H9 (cell line): ENCODE results near the gene NT5DC2. TPM values are rescaled to one million over a fixed set of nuclear protein-coding genes. Genes with fewer than 3 reads are reported as not detected.

Experiments used
- DNase-seq: peaks from one replicate; pipeline ENCODE4 v3.0.0-alpha.2; 2017
- H2AFZ ChIP-seq: one replicate; pipeline ENCODE4 v1.6.1; 2013; ENCODE audit warnings: mild to moderate bottlenecking, low read length, control low read depth, moderate library complexity
- H2AK5ac ChIP-seq: 2 replicates; pipeline ENCODE4 v1.6.1; 2013; ENCODE audit warnings: low read length, control low read depth, mixed read lengths; ENCODE audit not compliant: insufficient read length
- H2BK120ac ChIP-seq: one replicate; pipeline ENCODE4 v1.6.1; 2013; ENCODE audit warnings: low read depth, mild to moderate bottlenecking, low read length, control low read depth, inconsistent platforms; ENCODE audit not compliant: poor library complexity, severe bottlenecking
- H2BK12ac ChIP-seq: 2 replicates; pipeline ENCODE4 v1.6.1; 2013; ENCODE audit warnings: low read length, control low read depth, mixed read lengths, low read depth; ENCODE audit not compliant: insufficient read length
- H2BK15ac ChIP-seq: 2 replicates; pipeline ENCODE4 v1.6.1; 2013; ENCODE audit warnings: low read depth, low read length, control low read depth
- H2BK20ac ChIP-seq: one replicate; pipeline ENCODE4 v1.6.1; 2013; ENCODE audit warnings: low read depth, mild to moderate bottlenecking, low read length, control low read depth, inconsistent platforms; ENCODE audit not compliant: poor library complexity, severe bottlenecking
- H2BK5ac ChIP-seq: 2 replicates; pipeline ENCODE4 v1.6.1; 2013; ENCODE audit warnings: low read length, control low read depth, mixed read lengths; ENCODE audit not compliant: insufficient read length
- H3K14ac ChIP-seq: 2 replicates; pipeline ENCODE4 v1.6.1; 2013; ENCODE audit warnings: low read length, control low read depth; ENCODE audit not compliant: insufficient read depth
- H3K18ac ChIP-seq: 2 replicates; pipeline ENCODE4 v1.6.1; 2013; ENCODE audit warnings: low read depth, mild to moderate bottlenecking, mixed read lengths, low read length, control low read depth; ENCODE audit not compliant: insufficient read length
- H3K23ac ChIP-seq: 2 replicates; pipeline ENCODE4 v1.6.1; 2013; ENCODE audit warnings: low read length, control low read depth, mixed read lengths, low read depth; ENCODE audit not compliant: insufficient read length
- H3K23me2 ChIP-seq: 2 replicates; pipeline ENCODE4 v1.6.1; 2013; ENCODE audit warnings: low read depth, mild to moderate bottlenecking, mixed read lengths, low read length, control low read depth; ENCODE audit not compliant: insufficient read length, poor library complexity, severe bottlenecking
- H3K27ac ChIP-seq: 2 replicates; pipeline ENCODE4 v1.5.1; 2013; ENCODE audit warnings: low read length, control low read depth, mixed read lengths, low read depth; ENCODE audit not compliant: insufficient read length
- H3K27me3 ChIP-seq: 2 replicates; pipeline ENCODE4 v1.6.1; 2013; ENCODE audit warnings: low read length, control low read depth, inconsistent platforms; ENCODE audit not compliant: insufficient read depth
- H3K4ac ChIP-seq: 2 replicates; pipeline ENCODE4 v1.6.1; 2013; ENCODE audit warnings: low read depth, mild to moderate bottlenecking, control low read depth, inconsistent platforms, low read length, moderate library complexity
- H3K4me1 ChIP-seq: 2 replicates; pipeline ENCODE4 v1.6.1; 2013; ENCODE audit warnings: low read length, control low read depth, inconsistent platforms; ENCODE audit not compliant: insufficient read depth
- H3K4me2 ChIP-seq: 2 replicates; pipeline ENCODE4 v1.6.1; 2013; ENCODE audit warnings: low read length, control low read depth, mixed read lengths; ENCODE audit not compliant: insufficient read length, insufficient read depth
- H3K56ac ChIP-seq: 2 replicates; pipeline ENCODE4 v1.6.1; 2013; ENCODE audit warnings: low read depth, mild to moderate bottlenecking, mixed read lengths, low read length, control low read depth; ENCODE audit not compliant: insufficient read length
- H3K79me1 ChIP-seq: 2 replicates; pipeline ENCODE4 v1.6.1; 2013; ENCODE audit warnings: low read depth, mild to moderate bottlenecking, moderate library complexity, low read length, control low read depth, inconsistent platforms; ENCODE audit not compliant: insufficient read depth, poor library complexity, severe bottlenecking
- H3K79me2 ChIP-seq: 2 replicates; pipeline ENCODE4 v1.6.1; 2013; ENCODE audit warnings: low read length, control low read depth, inconsistent platforms; ENCODE audit not compliant: insufficient read depth
- H3K9ac ChIP-seq: 2 replicates; pipeline ENCODE4 v1.6.1; 2013; ENCODE audit warnings: low read length, control low read depth, mixed read lengths; ENCODE audit not compliant: insufficient read length; ENCODE audit errors: extremely low read depth
- H3K9me3 ChIP-seq: one replicate; pipeline ENCODE4 v1.6.1; 2013; ENCODE audit warnings: low read depth, low read length, inconsistent platforms; ENCODE audit not compliant: control insufficient read depth
- H3T11ph ChIP-seq: one replicate; pipeline ENCODE4 v1.6.1; 2013; ENCODE audit warnings: mild to moderate bottlenecking, low read length, control low read depth, inconsistent platforms
- H4K20me1 ChIP-seq: one replicate; pipeline ENCODE4 v1.6.1; 2013; ENCODE audit not compliant: control insufficient read depth, insufficient read length, insufficient read depth
- H4K5ac ChIP-seq: 2 replicates; pipeline ENCODE4 v1.6.1; 2013; ENCODE audit warnings: low read depth, mild to moderate bottlenecking, mixed read lengths, low read length, control low read depth; ENCODE audit not compliant: insufficient read length
- H4K8ac ChIP-seq: replicated peaks from 2 replicates; pipeline ENCODE4 v1.6.1; 2013; ENCODE audit warnings: low read length, control low read depth, mixed read lengths, low read depth; ENCODE audit not compliant: insufficient read length
- H4K91ac ChIP-seq: 2 replicates; pipeline ENCODE4 v1.6.1; 2013; ENCODE audit warnings: low read depth, mild to moderate bottlenecking, moderate library complexity, mixed read lengths, low read length, control low read depth; ENCODE audit not compliant: insufficient read length
- H3K27ac Mint-ChIP-seq, 3 experiments: 2 replicates in 2 of 3; 3 replicates in 1 of 3; pipeline ENCODE4 v1.8.0; 2020 to 2021; ENCODE audit warnings: mixed read lengths in 3 of 3, mild to moderate bottlenecking in 1 of 3, moderate library complexity in 1 of 3
- H3K27me3 Mint-ChIP-seq: 2 replicates; pipeline ENCODE4 v1.8.0; 2021; ENCODE audit warnings: low read depth, mild to moderate bottlenecking, moderate library complexity, mixed read lengths
- H3K36me3 Mint-ChIP-seq, 3 experiments: 2 replicates in 2 of 3; 3 replicates in 1 of 3; pipeline ENCODE4 v1.8.0; 2020 to 2021; ENCODE audit warnings: low read depth in 3 of 3, mixed read lengths in 3 of 3; ENCODE audit not compliant: insufficient read depth in 1 of 3
- H3K4me1 Mint-ChIP-seq, 2 experiments: 2 replicates each; pipeline ENCODE4 v1.8.0; 2020; ENCODE audit warnings: mixed read lengths in 2 of 2
- H3K4me3 Mint-ChIP-seq, 2 experiments: 2 replicates in 1 of 2; 3 replicates in 1 of 2; pipeline ENCODE4 v1.8.0; 2020 to 2021; ENCODE audit warnings: mild to moderate bottlenecking in 2 of 2, mixed read lengths in 2 of 2, moderate library complexity in 1 of 2
- H3K9me3 Mint-ChIP-seq, 2 experiments: 2 replicates in 1 of 2; 3 replicates in 1 of 2; pipeline ENCODE4 v1.8.0; 2020; ENCODE audit warnings: mild to moderate bottlenecking in 2 of 2, mixed read lengths in 2 of 2, moderate library complexity in 1 of 2
- CTCF ChIP-seq: fragments of 200-600 bp; sonication (generic); conservative IDR thresholded peaks from 3 replicates; pipeline ENCODE4 v1.8.0; 2021; ENCODE audit warnings: antibody characterized with exemption, mild to moderate bottlenecking
- WGBS: extraction: QIAGEN DNeasy Blood & Tissue Kit; methylation state at CpG from one replicate; pipeline ENCODE4 v1.1.7; 2013; ENCODE audit warnings: missing lambda C conversion rate, low lambda C conversion rate, mixed read lengths; ENCODE audit not compliant: insufficient read length; ENCODE audit errors: extremely low coverage; 5-methylcytosine and 5-hydroxymethylcytosine counted together
- total RNA-seq: library from RNA; stranded (reverse); gene quantifications from 2 replicates; pipeline ENCODE4 v1.2.1, GENCODE V29; 2021

NT5DC2 gene
- total RNA-seq, 1 experiment from 2014 or later = 444 TPM

DNA sequence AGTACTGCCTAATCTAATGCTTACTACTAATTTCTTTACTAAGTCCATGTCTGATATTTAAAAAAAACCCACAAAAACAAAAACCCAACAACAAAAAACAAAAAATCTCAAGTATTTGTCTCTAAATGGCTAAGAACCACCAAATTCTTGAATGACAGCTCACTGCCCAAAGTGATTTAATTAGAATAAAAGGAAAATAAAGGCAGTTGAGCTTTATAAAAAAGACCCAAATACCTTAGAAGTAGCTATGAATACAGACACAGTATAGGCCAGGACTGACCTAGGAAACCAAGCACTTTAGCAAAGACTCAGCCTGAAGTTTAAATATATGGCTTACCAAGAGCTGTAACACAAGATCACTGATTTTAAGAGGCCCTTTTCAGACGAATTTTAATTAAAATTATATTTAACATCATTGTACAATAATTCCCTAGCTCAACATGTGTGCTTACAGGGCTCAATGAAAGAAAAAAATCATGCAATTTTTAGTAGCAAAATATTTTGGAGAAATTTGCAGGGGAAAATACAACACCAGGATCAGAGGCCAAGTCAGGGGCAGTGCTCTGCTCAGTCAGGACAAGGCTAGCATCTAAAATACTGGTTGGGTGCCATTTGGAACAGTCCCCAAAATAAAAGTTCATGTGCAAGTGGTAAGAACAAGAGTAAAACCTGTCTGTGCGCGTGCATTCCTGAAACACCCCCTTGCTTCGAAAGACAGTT is 27.5 kb upstream of the NT5DC2 start:
- WGBS = no CpG with 5 or more reads among the region's 4 CpGs

More for the DNA sequence above, 27.5 kb upstream of the NT5DC2 start:
- H3K9me3 Mint-ChIP-seq = no peaks in the 10 kb centered on the region
- H3K4me1 Mint-ChIP-seq = peaks cover 7 to 11% of the 10 kb centered on the region in 2 experiments; a peak in 2 of 4 replicates
- Histone ChIP-seq H3K79me1 (no peaks in the 10 kb centered on the region), H4K8ac (no peak overlapping the region), H3K4me2 (no peak overlapping the region), H3K79me2 (no peaks in the 10 kb centered on the region), H3K9ac (no peak overlapping the region), H3K23me2 (no peaks in the 10 kb centered on the region), H2AFZ (no peak overlapping the region), H3K56ac (no peak overlapping the region), H2BK20ac (no peak overlapping the region), H3K23ac (no peak overlapping the region), H3K27me3 (no peaks in the 10 kb centered on the region), H2AK5ac (no peak overlapping the region), H4K20me1 (no peaks in the 10 kb centered on the region), H2BK12ac (no peak overlapping the region), H3K9me3 (no peaks in the 10 kb centered on the region), H3K27ac (no peak overlapping the region), H3K18ac (no peak overlapping the region), H3K14ac (no peak overlapping the region), H3K4me1 (peaks cover 3% of the 10 kb centered on the region; the same call in 1 of the 2 replicates), H2BK120ac (no peak overlapping the region), H2BK15ac (no peak overlapping the region), H2BK5ac (no peak overlapping the region), H3T11ph (no peak overlapping the region), H4K91ac (no peak overlapping the region), H4K5ac (no peak overlapping the region), H3K4ac (no peak overlapping the region)
- H3K27ac Mint-ChIP-seq = no peak overlapping the region
- TF ChIP-seq CTCF = no peak
- DNase-seq = no peak
- H3K4me3 Mint-ChIP-seq = no peak overlapping the region
- H3K36me3 Mint-ChIP-seq = peaks cover 16 to 60% (median 58%) of the 10 kb centered on the region in 3 experiments; a peak in 6 of 7 replicates
- no peaks in the 10 kb centered on the region for H3K27me3 Mint-ChIP-seq
